ENCODE results near the gene CASP6.

Gene CASP6

DNA sequence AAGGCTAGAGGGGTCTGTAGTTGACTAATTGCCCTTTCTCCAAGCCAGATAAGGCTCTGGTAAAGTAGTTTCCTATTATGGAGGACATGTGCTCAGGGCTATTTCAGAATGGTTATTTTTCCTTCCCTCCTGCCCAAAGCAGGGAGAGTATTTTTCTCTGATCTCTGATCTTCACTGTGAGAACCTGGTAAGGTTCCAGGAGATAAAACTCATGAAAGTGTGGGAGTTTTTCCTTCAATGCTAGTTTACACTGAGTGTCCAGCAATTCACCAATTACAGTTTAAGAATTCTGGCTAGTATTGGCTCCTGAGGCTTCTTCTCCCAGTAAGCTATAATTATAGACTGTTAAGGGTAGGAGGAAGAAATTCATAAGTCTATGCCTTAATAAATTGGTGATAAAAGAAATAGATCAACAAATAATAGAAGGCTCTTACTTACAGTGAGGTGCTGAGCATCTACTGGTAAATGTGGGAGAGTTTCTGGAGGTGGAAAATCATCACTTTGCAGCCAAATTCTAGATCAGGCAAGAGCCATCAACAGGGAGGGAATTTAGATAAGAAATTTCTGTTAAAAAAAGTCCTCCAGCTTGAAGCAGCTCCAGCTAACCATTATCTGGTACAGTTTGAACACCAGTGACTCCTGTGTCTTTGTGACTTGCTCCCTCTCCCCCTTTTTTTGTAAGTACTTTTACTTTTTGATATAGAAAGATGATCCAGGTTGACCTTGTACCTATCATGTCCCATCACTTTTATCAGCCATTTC is 30.9 kb downstream of the CASP6 start:
- no peak for DNase-seq (ENCODE audit: low read depth in 1 of 2, low spot score in 1 of 2)

GRCh38 chr4:109671350-109671749 is 31.9 kb downstream of the CASP6 start:
- DNase-seq (ENCODE audit: low read depth in 1 of 2, low spot score in 1 of 2), result no peak

DNA sequence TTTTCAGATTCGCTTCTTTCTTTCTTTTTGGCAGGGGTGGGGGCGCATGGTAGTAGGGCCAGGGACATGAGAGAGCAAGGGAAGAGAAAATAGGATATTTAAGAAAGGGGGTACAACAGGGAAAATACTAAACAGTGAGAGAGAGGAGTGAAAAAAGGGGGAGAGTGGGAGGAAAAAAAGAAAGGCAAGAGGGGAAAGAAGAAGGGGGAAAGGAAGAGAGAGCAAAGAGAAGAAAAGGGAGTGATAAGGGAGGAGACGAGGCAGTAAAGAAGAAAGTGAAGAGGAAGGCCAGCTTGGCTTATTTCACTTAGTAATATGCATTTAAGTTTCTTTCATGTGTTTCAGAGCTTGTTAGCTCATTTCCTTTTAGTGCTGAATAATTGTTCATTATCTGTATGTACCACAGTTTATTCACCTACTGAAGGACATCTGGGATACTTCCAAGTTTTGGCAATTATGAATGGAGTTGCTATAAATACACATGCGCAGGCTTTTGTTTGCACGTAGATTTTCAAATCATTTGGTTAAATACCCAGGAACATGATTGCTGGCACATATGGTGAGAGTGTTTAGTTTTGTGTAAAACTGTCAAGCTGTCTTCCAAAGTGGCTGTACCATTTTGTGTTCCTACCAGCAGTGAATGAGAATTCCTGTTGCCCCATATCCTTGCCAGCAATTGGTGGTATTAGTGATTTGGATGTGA is 37.3 kb downstream of the CASP6 start:
- DNase-seq (ENCODE audit: low read depth in 1 of 2, low spot score in 1 of 2), result no peak

DNA sequence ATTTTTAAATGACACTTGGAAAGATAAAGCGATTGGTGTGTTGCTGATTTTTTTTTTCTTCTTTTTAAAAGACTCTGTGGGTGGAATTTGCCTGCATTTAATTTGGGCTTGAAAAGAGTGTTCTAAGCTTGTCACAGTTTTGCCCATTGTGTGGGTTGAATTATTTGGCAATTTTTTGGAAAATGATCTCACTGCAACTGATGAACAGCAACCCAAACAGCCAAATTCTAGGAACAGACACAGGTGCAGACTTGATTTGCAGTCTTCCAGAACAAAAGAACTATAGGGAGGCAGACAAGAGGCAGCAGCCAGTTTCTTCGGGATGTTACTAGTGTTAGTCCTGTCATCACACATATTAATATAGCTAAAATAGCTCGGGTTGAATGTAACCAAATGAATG is 40.5 kb downstream of the CASP6 start:
- DNase-seq (ENCODE audit: low read depth in 1 of 2, low spot score in 1 of 2), result no peak

DNA sequence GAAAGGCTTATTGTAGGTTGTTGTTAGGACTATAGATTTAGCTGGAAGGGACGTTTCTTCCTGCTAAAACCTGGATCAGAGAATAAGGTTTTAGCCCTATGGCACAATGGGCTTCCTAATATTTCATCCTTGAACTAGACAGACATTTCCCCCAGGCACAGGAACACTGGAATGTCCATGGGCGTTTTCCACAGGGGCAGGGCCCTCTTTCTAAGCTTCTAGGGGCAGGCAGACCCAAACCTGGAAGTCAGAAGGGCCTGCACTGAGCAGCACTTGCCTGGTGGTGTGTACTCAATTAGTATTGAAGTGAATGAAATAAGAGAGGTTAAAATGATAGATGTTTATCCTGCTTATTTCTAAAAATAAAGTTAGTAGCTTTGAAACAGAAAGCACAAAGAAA is 41.1 kb downstream of the CASP6 start:
- DNase-seq (ENCODE audit: low read depth in 1 of 2, low spot score in 1 of 2), result no peak

DNA sequence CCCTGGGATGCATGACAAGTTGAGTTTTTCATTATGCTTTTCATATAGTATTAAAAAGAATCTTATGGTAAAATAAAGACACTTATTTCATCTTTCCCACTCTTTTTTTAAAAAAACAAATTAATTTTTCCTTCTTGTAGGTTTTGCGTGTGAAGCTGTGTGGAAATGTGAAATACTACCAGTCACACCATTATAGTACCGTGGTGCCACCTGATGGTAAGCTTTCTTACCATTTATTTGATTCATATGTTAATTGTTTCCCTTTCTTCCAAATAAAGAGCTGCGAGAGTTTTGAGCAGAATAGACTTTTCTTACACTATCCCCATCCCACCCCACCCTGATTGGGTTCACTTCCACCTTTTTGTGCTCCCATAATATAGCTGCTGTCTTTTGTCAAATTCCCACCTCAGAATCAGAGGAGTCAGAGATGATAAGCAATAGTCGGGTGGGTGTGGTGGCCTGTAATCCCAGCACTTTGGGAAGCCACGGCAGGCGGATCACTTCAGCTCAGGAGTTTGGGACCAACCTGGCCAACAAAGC is 44.3 kb downstream of the CASP6 start:
- no peak for DNase-seq (ENCODE audit: low read depth in 1 of 2, low spot score in 1 of 2)

DNA sequence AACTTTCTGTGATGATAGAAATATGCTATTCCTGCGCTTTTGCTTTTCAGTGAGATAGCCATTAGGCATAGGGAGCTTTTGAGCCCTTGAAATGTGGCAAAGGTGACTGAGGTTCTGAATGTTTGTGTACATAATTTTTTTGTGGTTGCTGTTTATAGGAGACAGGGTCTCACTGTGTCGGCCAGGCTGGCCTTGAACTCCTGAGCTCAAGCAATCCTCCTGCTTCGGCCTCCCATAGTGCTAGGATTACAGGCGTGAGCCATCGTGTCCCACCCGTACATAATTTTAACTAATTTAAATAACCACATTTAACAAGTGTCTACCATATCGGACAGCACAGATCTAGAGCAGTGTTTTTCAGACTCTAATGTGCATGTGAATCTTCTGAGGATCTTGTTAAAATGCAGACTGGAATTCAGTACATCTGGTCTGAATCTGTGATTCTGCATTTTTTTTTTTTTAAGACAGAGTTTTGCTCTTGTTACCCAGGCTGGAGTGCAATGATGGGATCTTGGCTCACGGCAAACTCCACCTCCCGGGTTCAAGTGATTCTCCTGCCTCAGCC is 45.3 kb downstream of the CASP6 start:
- no peak for DNase-seq (ENCODE audit: low read depth in 1 of 2, low spot score in 1 of 2)

- DNase-seq (ENCODE audit: low read depth in 1 of 2, low spot score in 1 of 2), result no peak
Observed at GRCh38 chr4:109655396-109655795, 47.8 kb downstream of the CASP6 start.

DNA sequence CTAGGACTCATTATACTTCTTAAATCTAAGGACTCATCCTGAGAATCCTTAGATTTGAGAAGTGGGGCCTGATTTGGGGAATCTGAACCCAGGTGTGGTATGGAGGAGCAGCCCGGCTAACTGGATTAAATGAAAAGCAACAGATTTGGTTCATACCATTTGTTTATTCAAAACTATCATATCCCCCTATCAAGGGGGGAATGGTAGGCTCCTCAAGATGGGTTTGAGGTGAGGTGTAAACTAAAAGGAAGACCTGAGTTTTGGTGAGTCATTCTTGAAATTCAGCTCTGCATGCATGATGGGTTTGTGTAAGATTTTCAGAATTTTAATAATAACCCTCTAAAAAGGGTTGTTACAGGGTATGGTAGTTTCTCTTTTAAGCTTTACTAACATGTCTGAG is 53.4 kb downstream of the CASP6 start:
- DNase-seq (ENCODE audit: low read depth in 1 of 2, low spot score in 1 of 2), result no peak

DNA sequence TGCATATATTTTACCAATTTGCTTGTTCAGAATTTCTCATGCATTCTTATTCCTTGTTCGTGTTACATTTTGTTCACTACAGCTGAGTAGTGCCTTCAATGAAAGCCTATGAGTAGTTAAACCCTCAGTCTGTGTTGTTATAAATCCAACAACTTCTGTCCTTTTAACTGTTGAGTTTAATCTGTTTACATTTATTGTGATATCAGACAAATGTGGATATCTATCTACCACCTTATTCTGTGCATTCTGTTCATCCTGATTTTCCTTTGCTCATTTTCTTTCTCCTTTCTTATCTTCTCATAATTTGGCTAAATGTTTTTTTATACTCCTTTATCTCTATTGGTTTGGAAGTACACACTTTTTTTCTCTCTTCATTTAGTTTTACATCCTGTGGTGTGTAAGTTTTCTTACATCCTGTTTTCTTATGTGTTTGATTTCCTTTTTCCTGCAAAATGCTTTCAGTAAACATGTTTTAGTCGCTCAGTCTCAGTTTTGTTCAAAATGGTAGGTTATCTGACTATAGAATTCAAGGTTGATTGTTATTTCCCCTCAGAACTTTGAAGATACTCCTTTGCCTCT is 54.2 kb downstream of the CASP6 start:
- DNase-seq (ENCODE audit: low read depth in 1 of 2, low spot score in 1 of 2), result no peak

- no peak for DNase-seq (ENCODE audit: low read depth in 1 of 2, low spot score in 1 of 2)
Observed at GRCh38 chr4:109648266-109648996, 54.8 kb downstream of the CASP6 start.

GRCh38 chr4:109645874-109646710 is 57.2 kb downstream of the CASP6 start:
- no peak for DNase-seq (ENCODE audit: low read depth in 1 of 2, low spot score in 1 of 2)

GRCh38 chr4:109640644-109641043 is 62.6 kb downstream of the CASP6 start:
- no peak for DNase-seq (ENCODE audit: low read depth in 1 of 2, low spot score in 1 of 2)
